Uterus (tissue), 4 donors: ENCODE data around the gene TRDMT1. TPM values are rescaled to one million over a fixed set of nuclear protein-coding genes. Genes with fewer than 3 reads are reported as not detected.

Experiments
- DNase-seq, 2 donors: peaks; one replicate each; pipeline ENCODE4 v3.0.0-alpha.2; 2019 to 2020
- H3K27ac ChIP-seq, 2 donors: fragments of 200-600 bp; sonication (generic); 1 replicate in 1 of 2; 2 replicates in 1 of 2; pipeline ENCODE4 v1.5.1; 2016 to 2018
- H3K27me3 ChIP-seq, 2 donors: fragments of 200-600 bp; sonication (generic); one replicate each; pipeline ENCODE4 v1.5.1; 2018 to 2019; ENCODE audit warnings: control low read depth in 1 of 2
- H3K36me3 ChIP-seq, 2 donors: fragments of 200-600 bp; sonication (generic); one replicate each; pipeline ENCODE4 v1.5.1; 2019; ENCODE audit warnings: control low read depth in 1 of 2
- H3K4me1 ChIP-seq, 2 donors: fragments of 200-600 bp; sonication (generic); one replicate each; pipeline ENCODE4 v1.5.1; 2018 to 2019; ENCODE audit warnings: control low read depth in 1 of 2
- H3K4me3 ChIP-seq, 2 donors: fragments of 200-600 bp; sonication (generic); 1 replicate in 1 of 2; 2 replicates in 1 of 2; pipeline ENCODE4 v1.5.1; 2018 to 2019; ENCODE audit warnings: mild to moderate bottlenecking in 1 of 2
- H3K9me3 ChIP-seq, 2 donors: fragments of 200-600 bp; sonication (generic); one replicate each; pipeline ENCODE4 v1.5.1; 2019; ENCODE audit warnings: control low read depth in 1 of 2
- CTCF ChIP-seq, 4 experiments: fragments of 200-600 bp in 2 of 4; fragments of 450-650 bp in 2 of 4; sonication (generic) in 2 of 4; IDR thresholded peaks; one replicate each; pipeline ENCODE4 v1.5.1; 2016 to 2019; ENCODE audit warnings: antibody characterized with exemption in 4 of 4, mild to moderate bottlenecking in 2 of 4, moderate library complexity in 1 of 4
- POLR2A ChIP-seq, 2 donors: fragments of 450-650 bp; IDR thresholded peaks; one replicate each; pipeline ENCODE4 v1.6.1; 2016; ENCODE audit warnings: antibody characterized with exemption in 2 of 2, mild to moderate bottlenecking in 1 of 2, moderate library complexity in 1 of 2
- intact Hi-C: fragments of 100-400 bp; cut with DNase I; formaldehyde crosslinking; loops from one replicate; pipeline ENCODE4 v1.15.1; 2023; ENCODE audit warnings: low total_unique reads
- total RNA-seq, 4 donors: library from RNA; depleted of rRNA in 3 of 4; stranded (reverse); fragments of >200 nt in 3 of 4; gene quantifications; one replicate each; pipeline versions ENCODE4 v1.1.0 to v1.2.4, GENCODE V29; 2014 to 2023
- donor health status: DM: yes; HTN: yes; CAD: no.

TRDMT1 gene
- total RNA-seq, 4 donors from 2014 or later: 2.6 to 25.4 (median 14.8) TPM

- H3K27ac ChIP-seq: peak overlapping the region in 1 of 2 donors; percentile 17
- H3K4me3 ChIP-seq: no peak overlapping the region
- H3K9me3 ChIP-seq: no peaks in the 10 kb centered on the region
- TF ChIP-seq POLR2A (IDR thresholded peaks at IDR 0.05) (no peak), CTCF (IDR thresholded peaks at IDR 0.05) (no peak)
- DNase-seq: no peak
- peaks cover 5 to 7% of the 10 kb centered on the region in 2 donors for H3K4me1 ChIP-seq
- H3K36me3 ChIP-seq: no peaks in the 10 kb centered on the region
- intact Hi-C loops: no loop called here
- no peaks in the 10 kb centered on the region for H3K27me3 ChIP-seq
These were observed 37.2 kb upstream of the TRDMT1 start for GRCh38 chr10:17238445-17239291.

- H3K27me3 ChIP-seq: no peaks in the 10 kb centered on the region
- no peak overlapping the region for H3K27ac ChIP-seq
- H3K9me3 ChIP-seq: no peaks in the 10 kb centered on the region
- no peak overlapping the region for H3K4me3 ChIP-seq
- peaks cover 5 to 7% of the 10 kb centered on the region in 2 donors for H3K4me1 ChIP-seq
- intact Hi-C loops: no loop called here
- no peak for DNase-seq
- H3K36me3 ChIP-seq: no peaks in the 10 kb centered on the region
- TF ChIP-seq CTCF (IDR thresholded peaks at IDR 0.05) (no peak), POLR2A (IDR thresholded peaks at IDR 0.05) (no peak)
These were observed 36.5 kb upstream of the TRDMT1 start for GRCh38 chr10:17237915-17238444.

DNA sequence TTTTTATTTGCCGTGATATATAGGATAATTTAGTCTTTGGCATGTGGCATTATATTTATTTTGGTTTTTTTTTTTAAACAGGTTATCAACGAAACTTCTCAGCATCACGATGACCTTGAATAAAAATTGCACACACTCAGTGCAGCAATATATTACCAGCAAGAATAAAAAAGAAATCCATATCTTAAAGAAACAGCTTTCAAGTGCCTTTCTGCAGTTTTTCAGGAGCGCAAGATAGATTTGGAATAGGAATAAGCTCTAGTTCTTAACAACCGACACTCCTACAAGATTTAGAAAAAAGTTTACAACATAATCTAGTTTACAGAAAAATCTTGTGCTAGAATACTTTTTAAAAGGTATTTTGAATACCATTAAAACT lies 35.7 kb upstream of the TRDMT1 start:
- intact Hi-C loops: no loop called here
- no peak for DNase-seq
- no peaks in the 10 kb centered on the region for H3K36me3 ChIP-seq
- no peak overlapping the region for H3K27ac ChIP-seq
- no peak overlapping the region for H3K4me3 ChIP-seq
- no peaks in the 10 kb centered on the region for H3K27me3 ChIP-seq
- TF ChIP-seq CTCF (IDR thresholded peaks at IDR 0.05): no peak
- no peak for TF ChIP-seq POLR2A (IDR thresholded peaks at IDR 0.05)
- no peaks in the 10 kb centered on the region for H3K9me3 ChIP-seq
- H3K4me1 ChIP-seq: peaks cover 5 to 7% of the 10 kb centered on the region in 2 donors

GRCh38 chr10:17236468-17237148 lies 35.1 kb upstream of the TRDMT1 start:
- no peaks in the 10 kb centered on the region for H3K36me3 ChIP-seq
- H3K27ac ChIP-seq: peak overlapping the region; percentile 38 to 100
- no peak for DNase-seq
- H3K9me3 ChIP-seq: no peaks in the 10 kb centered on the region
- peaks cover 5 to 7% of the 10 kb centered on the region in 2 donors for H3K4me1 ChIP-seq
- no peak for TF ChIP-seq POLR2A (IDR thresholded peaks at IDR 0.05)
- no peak for TF ChIP-seq CTCF (IDR thresholded peaks at IDR 0.05)
- no peak overlapping the region for H3K4me3 ChIP-seq
- no peaks in the 10 kb centered on the region for H3K27me3 ChIP-seq
- intact Hi-C loops: no loop called here

- no peaks in the 10 kb centered on the region for H3K9me3 ChIP-seq
- TF ChIP-seq POLR2A (IDR thresholded peaks at IDR 0.05) (no peak), CTCF (IDR thresholded peaks at IDR 0.05) (no peak)
- H3K36me3 ChIP-seq: no peaks in the 10 kb centered on the region
- peaks cover 5 to 7% of the 10 kb centered on the region in 2 donors for H3K4me1 ChIP-seq
- intact Hi-C loops: no loop called here
- peak overlapping the region; percentile 38 to 100 for H3K27ac ChIP-seq
- DNase-seq: no peak
- H3K27me3 ChIP-seq: no peaks in the 10 kb centered on the region
- H3K4me3 ChIP-seq: no peak overlapping the region
These were observed 33.7 kb upstream of the TRDMT1 start for GRCh38 chr10:17235136-17235535.
